ENCODE measurements around the gene C4BPA.

- TF ChIP-seq POLR2AphosphoS5 (IDR thresholded peaks at IDR 0.05): no peak
- TF ChIP-seq, protein P1, sequence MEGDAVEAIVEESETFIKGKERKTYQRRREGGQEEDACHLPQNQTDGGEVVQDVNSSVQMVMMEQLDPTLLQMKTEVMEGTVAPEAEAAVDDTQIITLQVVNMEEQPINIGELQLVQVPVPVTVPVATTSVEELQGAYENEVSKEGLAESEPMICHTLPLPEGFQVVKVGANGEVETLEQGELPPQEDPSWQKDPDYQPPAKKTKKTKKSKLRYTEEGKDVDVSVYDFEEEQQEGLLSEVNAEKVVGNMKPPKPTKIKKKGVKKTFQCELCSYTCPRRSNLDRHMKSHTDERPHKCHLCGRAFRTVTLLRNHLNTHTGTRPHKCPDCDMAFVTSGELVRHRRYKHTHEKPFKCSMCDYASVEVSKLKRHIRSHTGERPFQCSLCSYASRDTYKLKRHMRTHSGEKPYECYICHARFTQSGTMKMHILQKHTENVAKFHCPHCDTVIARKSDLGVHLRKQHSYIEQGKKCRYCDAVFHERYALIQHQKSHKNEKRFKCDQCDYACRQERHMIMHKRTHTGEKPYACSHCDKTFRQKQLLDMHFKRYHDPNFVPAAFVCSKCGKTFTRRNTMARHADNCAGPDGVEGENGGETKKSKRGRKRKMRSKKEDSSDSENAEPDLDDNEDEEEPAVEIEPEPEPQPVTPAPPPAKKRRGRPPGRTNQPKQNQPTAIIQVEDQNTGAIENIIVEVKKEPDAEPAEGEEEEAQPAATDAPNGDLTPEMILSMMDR (IDR thresholded peaks at IDR 0.05): no peak
- no peak for TF ChIP-seq POLR2A (IDR thresholded peaks at IDR 0.05; ENCODE audit: low read depth)
Observed at GRCh38 chr1:207081088-207081487, 22.9 kb upstream of the C4BPA start.

Measured in esophagus muscularis mucosa (tissue), 3 donors.